Coronary artery (tissue), 2 donors: Measurements from ENCODE around the gene MEIS2.

Source experiments
- DNase-seq: peaks from one replicate; pipeline ENCODE4 v3.0.0-alpha.2; 2017; ENCODE audit warnings: low spot score
- H3K27ac ChIP-seq, 2 donors: fragments of 200-600 bp; sonication (generic); one replicate each; pipeline ENCODE4 v1.5.1; 2016 to 2019
- H3K4me3 ChIP-seq: fragments of 200-600 bp; sonication (generic); 2 replicates; pipeline ENCODE4 v1.5.1; 2016; ENCODE audit warnings: mild to moderate bottlenecking, moderate library complexity
- CTCF ChIP-seq: fragments of 200-600 bp; sonication (generic); IDR thresholded peaks from one replicate; pipeline ENCODE4 v1.5.1; 2019; ENCODE audit warnings: antibody characterized with exemption

Gene MEIS2

GRCh38 chr15:37117030-37117429, 16.7 kb upstream of the MEIS2 start:
- no peak for DNase-seq
- no peak for TF ChIP-seq CTCF
- Histone ChIP-seq H3K27ac (no peak overlapping the region), H3K4me3 (no peak overlapping the region)

- DNase-seq, result no peak
- H3K27ac ChIP-seq, result no peak overlapping the region
- no peak overlapping the region for H3K4me3 ChIP-seq
- no peak for TF ChIP-seq CTCF
Measured at GRCh38 chr15:37115538-37115937, 15.2 kb upstream of the MEIS2 start.

DNA sequence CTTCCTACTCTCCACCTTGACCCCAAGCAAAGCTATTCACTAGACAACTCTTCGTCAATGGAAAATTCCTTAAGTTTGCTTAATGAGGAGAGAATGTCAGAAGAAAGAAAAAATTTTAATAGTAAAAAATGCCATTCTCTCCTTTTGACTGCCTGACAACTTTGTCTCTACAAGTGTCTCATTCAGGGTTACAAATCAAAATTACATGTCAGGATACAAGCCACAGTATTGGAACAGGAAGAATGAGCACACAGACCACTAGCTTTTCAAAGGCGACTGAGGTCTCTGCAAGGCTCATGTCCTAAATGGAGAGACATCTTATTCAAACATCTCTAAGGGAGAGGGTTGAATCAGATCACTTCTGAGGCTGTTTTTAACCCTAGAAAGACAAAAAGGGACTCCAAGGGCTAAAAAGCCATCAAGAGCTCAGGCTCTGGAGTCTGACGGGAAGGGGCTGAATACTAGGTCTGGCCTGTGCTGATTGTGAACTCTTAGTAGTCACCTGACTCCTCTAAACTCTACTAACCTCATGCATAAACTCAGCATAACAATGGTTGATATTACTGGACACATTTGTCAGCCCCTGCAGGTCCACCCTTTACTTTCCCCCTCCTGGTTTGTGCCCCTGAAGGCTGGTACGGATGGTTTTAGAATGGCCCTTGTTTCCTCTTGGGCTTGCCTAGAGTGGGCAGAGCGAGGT, 12.8 kb upstream of the MEIS2 start:
- Histone ChIP-seq H3K4me3 (no peak overlapping the region), H3K27ac (no peak overlapping the region)
- no peak for DNase-seq
- no peak for TF ChIP-seq CTCF

DNA sequence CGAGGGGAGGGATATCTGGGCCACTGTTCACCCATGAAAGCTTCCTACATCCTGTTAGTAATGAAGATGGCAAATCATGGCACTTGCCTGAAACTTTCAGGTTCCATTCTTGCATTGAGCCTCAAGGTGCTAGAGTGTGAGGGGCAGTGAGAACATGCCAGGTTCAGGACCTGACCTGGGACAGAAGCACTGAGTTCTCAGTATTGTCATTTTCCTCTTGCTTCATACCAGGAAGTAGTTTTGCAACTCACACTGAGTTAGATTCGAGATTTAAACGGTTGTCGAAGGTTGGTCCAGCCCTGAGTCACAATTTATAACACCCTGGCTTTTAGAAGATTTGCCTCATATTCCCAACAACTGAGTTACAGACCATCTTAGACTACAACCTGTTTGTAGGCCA, 11.8 kb upstream of the MEIS2 start:
- no peak for DNase-seq
- H3K4me3 ChIP-seq, result no peak overlapping the region
- H3K27ac ChIP-seq, result peak overlapping the region; percentile 31 to 82

GRCh38 chr15:37111427-37111717, 11.0 kb upstream of the MEIS2 start:
- DNase-seq, result no peak
- no peak for TF ChIP-seq CTCF
- peak overlapping the region; percentile 80 to 82 for H3K27ac ChIP-seq
- peak overlapping the region; percentile 69 for H3K4me3 ChIP-seq

More for the DNA sequence above, 11.8 kb upstream of the MEIS2 start:
- no peak for TF ChIP-seq CTCF

DNA sequence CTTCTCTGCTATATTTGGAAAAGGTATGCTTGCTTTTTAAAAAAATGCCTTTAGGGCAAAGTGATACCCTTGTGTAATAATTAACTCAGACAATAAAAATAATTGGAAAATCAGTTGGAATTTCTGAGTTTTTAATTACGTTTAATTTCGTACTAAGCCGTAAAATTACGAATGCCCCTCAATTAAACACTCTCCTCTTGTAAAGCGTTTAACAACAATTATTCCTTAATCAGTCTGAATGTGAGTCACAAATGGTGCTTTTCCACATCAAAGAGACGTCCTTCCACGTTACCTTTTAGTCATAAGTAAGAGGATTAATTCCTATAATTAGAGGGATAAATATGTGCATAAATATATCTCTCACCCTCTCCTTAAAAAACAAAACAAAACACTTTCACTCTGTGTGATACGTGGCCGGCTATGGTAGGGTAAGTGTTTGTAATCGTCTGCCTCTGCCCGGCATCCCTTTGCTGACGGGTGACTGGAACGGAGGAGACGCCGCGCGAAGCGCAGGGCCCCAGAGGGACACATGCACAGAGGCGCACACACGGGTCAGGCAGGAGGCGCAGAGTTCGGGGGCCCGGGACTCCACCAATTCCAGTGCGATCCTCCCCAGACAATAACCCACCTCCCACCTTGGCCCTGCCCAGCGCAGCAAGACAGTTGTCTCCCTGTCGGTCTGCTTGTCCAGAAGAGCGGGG, 9.7 kb upstream of the MEIS2 start:
- Histone ChIP-seq H3K27ac (peak overlapping the region; percentile 80 to 82), H3K4me3 (peak overlapping the region; percentile 69)
- no peak for TF ChIP-seq CTCF
- no peak for DNase-seq

- DNase-seq, result no peak
- H3K27ac ChIP-seq, result peak overlapping the region; percentile 80 to 82
- no peak for TF ChIP-seq CTCF
- peak overlapping the region; percentile 69 for H3K4me3 ChIP-seq
Measured at GRCh38 chr15:37109168-37109871, 9.0 kb upstream of the MEIS2 start.
